HG03280 (cell line): ENCODE results near the gene TPTE2.
A peak's percentile ranks its signal among the peaks of the same experiment; 100 is the strongest.
"Not testable (repeated sequence)": the region's sequence is repeated elsewhere in the genome, so short reads cannot be mapped to it uniquely, and the experiment has no call there.

Experiments
- ATAC-seq: cut with Tn5 transposase; IDR thresholded peaks from one replicate; pipeline ENCODE4 v1.9.1; 2021; ENCODE audit warnings: mild to moderate bottlenecking, moderate library complexity; ENCODE audit not compliant: unreplicated experiment

The TPTE2 gene

GRCh38 chr13:19561127-19561582, at the start of gene TPTE2:
Gene TPTE2, minus strand, starts transcription at chr13:19561532. Its CDS starts 58,298 bp downstream, at chr13:19503234.
- ATAC-seq: not testable (repeated sequence)

GRCh38 chr13:19607523-19608078, 46.3 kb upstream of the TPTE2 start:
- no peak for ATAC-seq

GRCh38 chr13:19606737-19607136, 45.4 kb upstream of the TPTE2 start:
- no peak for ATAC-seq

- ATAC-seq: no peak
Measured at GRCh38 chr13:19606152-19606551, 44.8 kb upstream of the TPTE2 start.

- ATAC-seq: no peak
Measured at GRCh38 chr13:19605161-19605955, 44.0 kb upstream of the TPTE2 start.

GRCh38 chr13:19604306-19604705, 43.0 kb upstream of the TPTE2 start:
- no peak for ATAC-seq

GRCh38 chr13:19601749-19602725, 40.7 kb upstream of the TPTE2 start:
- peak; percentile 85 for ATAC-seq

GRCh38 chr13:19597523-19597922, 36.2 kb upstream of the TPTE2 start:
- no peak for ATAC-seq

GRCh38 chr13:19596960-19597361, 35.6 kb upstream of the TPTE2 start:
- ATAC-seq: no peak

- no peak for ATAC-seq
Measured at GRCh38 chr13:19596086-19596485, 34.8 kb upstream of the TPTE2 start.

- no peak for ATAC-seq
Measured at GRCh38 chr13:19592657-19593180, 31.4 kb upstream of the TPTE2 start.

GRCh38 chr13:19591864-19592263, 30.5 kb upstream of the TPTE2 start:
- ATAC-seq: no peak

- no peak for ATAC-seq
Measured at GRCh38 chr13:19590423-19590822, 29.1 kb upstream of the TPTE2 start.

- no peak for ATAC-seq
Measured at GRCh38 chr13:19589312-19589711, 28.0 kb upstream of the TPTE2 start.

- peak; percentile 72 for ATAC-seq
Measured at GRCh38 chr13:19587635-19588300, 26.4 kb upstream of the TPTE2 start.

- ATAC-seq: peak; percentile 67
Measured at GRCh38 chr13:19586904-19587634, 25.7 kb upstream of the TPTE2 start.

GRCh38 chr13:19581675-19582074, 20.3 kb upstream of the TPTE2 start:
- no peak for ATAC-seq

GRCh38 chr13:19575230-19575629, 13.9 kb upstream of the TPTE2 start:
- ATAC-seq: no peak

- ATAC-seq: no peak
Measured at GRCh38 chr13:19573120-19573716, 11.9 kb upstream of the TPTE2 start.
